Measurements from ENCODE around the gene ATAD5.

DNA sequence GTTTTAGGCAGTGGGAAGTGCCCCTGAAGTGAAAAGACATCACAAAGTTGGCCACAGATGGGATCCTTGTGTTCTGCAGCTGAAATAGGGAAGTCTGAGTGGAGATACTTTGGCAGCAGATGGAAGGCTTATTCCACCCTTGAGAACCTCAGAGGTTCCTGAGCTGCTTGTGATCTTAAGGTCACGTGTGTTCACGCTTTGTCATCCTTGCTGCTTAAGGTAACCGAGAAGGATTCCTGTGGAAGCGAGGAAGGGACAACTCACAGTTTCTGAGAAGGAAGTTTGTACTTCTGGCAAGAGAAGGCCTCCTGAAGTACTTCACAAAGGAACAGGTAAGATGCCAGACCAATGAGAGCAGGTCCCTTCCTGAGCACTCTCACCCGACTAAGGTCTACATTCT, 102.2 kb downstream of the ATAD5 start:
- TF ChIP-seq MAZ (IDR thresholded peaks at IDR 0.05; ENCODE audit: borderline replicate concordance, low read depth, low read length) (no peak), MAZ (CRISPR knock-in tag; IDR thresholded peaks at IDR 0.05; ENCODE audit: low read depth) (no peak), PRPF4 (IDR thresholded peaks at IDR 0.05; ENCODE audit: low read depth, low read length, poor library complexity, severe bottlenecking) (no peak), U2AF2 (IDR thresholded peaks at IDR 0.05; ENCODE audit: low read depth, low read length) (no peak), POLR2A (IDR thresholded peaks at IDR 0.05; ENCODE audit: insufficient read depth in 1 of 2, low read depth in 2 of 2, low read length in 2 of 2) (no peak), POLR2G (IDR thresholded peaks at IDR 0.05; ENCODE audit: low read depth, low read length) (no peak), HOMEZ (CRISPR knock-in tag; IDR thresholded peaks at IDR 0.05; ENCODE audit: low read depth) (no peak), SRSF9 (IDR thresholded peaks at IDR 0.05; ENCODE audit: borderline replicate concordance, insufficient read depth, low read depth, low read length, poor library complexity, severe bottlenecking) (no peak), ZGPAT (CRISPR knock-in tag; IDR thresholded peaks at IDR 0.05) (no peak), EZH2 (conservative IDR thresholded peaks at IDR 0.05; ENCODE audit: low read depth, low read length) (no peak), ZNF883 (CRISPR knock-in tag; IDR thresholded peaks at IDR 0.05; ENCODE audit: not compliant biosample characterization) (no peak), EP300 (IDR thresholded peaks at IDR 0.05; ENCODE audit: low read depth in 2 of 2, low read length in 2 of 2) (no peak), EP300 (CRISPR knock-in tag; IDR thresholded peaks at IDR 0.05; ENCODE audit: borderline replicate concordance) (no peak), MTA1 (CRISPR knock-in tag; IDR thresholded peaks at IDR 0.05; ENCODE audit: borderline replicate concordance) (no peak), DNMT1 (CRISPR knock-in tag; IDR thresholded peaks at IDR 0.05) (no peak)
- TF ChIP-seq, protein P1, sequence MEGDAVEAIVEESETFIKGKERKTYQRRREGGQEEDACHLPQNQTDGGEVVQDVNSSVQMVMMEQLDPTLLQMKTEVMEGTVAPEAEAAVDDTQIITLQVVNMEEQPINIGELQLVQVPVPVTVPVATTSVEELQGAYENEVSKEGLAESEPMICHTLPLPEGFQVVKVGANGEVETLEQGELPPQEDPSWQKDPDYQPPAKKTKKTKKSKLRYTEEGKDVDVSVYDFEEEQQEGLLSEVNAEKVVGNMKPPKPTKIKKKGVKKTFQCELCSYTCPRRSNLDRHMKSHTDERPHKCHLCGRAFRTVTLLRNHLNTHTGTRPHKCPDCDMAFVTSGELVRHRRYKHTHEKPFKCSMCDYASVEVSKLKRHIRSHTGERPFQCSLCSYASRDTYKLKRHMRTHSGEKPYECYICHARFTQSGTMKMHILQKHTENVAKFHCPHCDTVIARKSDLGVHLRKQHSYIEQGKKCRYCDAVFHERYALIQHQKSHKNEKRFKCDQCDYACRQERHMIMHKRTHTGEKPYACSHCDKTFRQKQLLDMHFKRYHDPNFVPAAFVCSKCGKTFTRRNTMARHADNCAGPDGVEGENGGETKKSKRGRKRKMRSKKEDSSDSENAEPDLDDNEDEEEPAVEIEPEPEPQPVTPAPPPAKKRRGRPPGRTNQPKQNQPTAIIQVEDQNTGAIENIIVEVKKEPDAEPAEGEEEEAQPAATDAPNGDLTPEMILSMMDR (CRISPR knock-in tag; IDR thresholded peaks at IDR 0.05) = no peak

Data from HepG2 (cell line).